ENCODE data around the gene LIAS.
"Not testable (repeated sequence)": the region's sequence is repeated elsewhere in the genome, so short reads cannot be mapped to it uniquely, and the experiment has no call there.

LIAS gene

DNA sequence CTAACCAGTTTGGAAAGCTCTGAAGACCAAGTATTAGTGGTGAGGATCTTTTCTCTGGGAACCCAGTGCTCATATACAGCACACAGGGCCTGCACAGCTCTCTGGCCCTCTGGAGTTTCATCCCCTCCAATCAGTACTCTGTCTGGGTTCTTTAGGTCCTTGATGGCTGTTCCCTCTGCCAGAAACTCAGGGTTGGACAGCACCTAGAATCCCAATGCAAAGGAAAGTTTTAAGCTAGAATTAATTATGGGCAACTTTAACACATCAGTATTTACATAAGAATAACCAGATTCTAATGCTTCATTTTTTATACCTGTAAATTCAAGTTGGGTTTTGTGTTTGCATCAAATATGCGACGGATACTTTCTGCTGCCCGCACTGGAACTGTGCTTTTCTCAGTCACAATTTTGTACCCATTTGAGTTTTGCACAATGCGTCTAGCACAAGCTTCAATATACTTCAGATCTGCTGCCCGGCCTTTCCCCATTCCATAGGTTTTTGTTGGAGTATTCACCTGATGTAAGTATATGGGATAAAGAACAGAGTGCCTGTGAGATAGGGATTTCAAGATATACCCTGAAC, 51.6 kb downstream of the LIAS start:
- Histone ChIP-seq H3K27me3 (ENCODE audit: low read length) (no peaks in the 10 kb centered on the region), H3F3A (ENCODE audit: insufficient read depth) (no peaks in the 10 kb centered on the region), H3K9ac (ENCODE audit: low read length) (no peak overlapping the region), H4K20me1 (ENCODE audit: low read depth, low read length) (no peaks in the 10 kb centered on the region), H3K9me2 (replicated peaks; ENCODE audit: insufficient read depth, low read length) (no peaks in the 10 kb centered on the region), H3K9me3 (ENCODE audit: insufficient read depth, low read length) (no peaks in the 10 kb centered on the region), H3K79me2 (ENCODE audit: insufficient read depth, low read length) (no peaks in the 10 kb centered on the region), H2AFZ (ENCODE audit: low read depth, low read length, severe bottlenecking) (no peak overlapping the region), H3K27ac (ENCODE audit: low read depth, low read length) (no peak overlapping the region), H3K36me3 (ENCODE audit: low read length) (no peaks in the 10 kb centered on the region), H3K4me2 (ENCODE audit: low read depth, low read length, poor library complexity, severe bottlenecking) (no peak overlapping the region), H3K4me3 (ENCODE audit: insufficient read depth, low read length, poor library complexity, severe bottlenecking) (no peak overlapping the region)
- TF ChIP-seq EZH2phosphoT487 (conservative IDR thresholded peaks at IDR 0.05; ENCODE audit: low read length) = no peak
- TF ChIP-seq, protein P1, sequence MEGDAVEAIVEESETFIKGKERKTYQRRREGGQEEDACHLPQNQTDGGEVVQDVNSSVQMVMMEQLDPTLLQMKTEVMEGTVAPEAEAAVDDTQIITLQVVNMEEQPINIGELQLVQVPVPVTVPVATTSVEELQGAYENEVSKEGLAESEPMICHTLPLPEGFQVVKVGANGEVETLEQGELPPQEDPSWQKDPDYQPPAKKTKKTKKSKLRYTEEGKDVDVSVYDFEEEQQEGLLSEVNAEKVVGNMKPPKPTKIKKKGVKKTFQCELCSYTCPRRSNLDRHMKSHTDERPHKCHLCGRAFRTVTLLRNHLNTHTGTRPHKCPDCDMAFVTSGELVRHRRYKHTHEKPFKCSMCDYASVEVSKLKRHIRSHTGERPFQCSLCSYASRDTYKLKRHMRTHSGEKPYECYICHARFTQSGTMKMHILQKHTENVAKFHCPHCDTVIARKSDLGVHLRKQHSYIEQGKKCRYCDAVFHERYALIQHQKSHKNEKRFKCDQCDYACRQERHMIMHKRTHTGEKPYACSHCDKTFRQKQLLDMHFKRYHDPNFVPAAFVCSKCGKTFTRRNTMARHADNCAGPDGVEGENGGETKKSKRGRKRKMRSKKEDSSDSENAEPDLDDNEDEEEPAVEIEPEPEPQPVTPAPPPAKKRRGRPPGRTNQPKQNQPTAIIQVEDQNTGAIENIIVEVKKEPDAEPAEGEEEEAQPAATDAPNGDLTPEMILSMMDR (IDR thresholded peaks at IDR 0.05; ENCODE audit: insufficient read depth, low read length, poor library complexity, severe bottlenecking) = no peak

DNA sequence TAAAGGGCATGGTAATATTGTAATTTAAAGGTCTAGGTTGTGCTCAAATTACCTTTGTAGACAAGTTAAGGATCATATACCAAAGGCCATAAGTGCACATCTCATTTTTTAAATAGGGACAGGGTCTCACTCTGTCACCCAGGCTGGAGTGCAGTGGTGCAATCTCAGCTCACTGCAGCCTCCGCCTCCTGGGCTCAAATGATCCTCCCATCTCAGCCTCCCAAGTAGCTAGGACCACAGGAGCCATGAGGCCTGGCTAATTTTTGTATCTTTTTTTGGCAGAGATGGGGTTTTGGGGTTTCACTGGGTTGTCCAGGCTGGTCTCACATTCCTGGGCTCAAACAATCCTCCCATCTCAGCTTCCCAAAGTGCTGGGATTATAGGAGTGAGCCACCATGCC, 55.4 kb downstream of the LIAS start:
- H3K79me2 ChIP-seq (ENCODE audit: insufficient read depth, low read length); H3K9ac ChIP-seq (ENCODE audit: low read length); H3K27me3 ChIP-seq (ENCODE audit: low read length); H3K9me2 ChIP-seq (replicated peaks; ENCODE audit: insufficient read depth, low read length); H3K4me2 ChIP-seq (ENCODE audit: low read depth, low read length, poor library complexity, severe bottlenecking); H3K36me3 ChIP-seq (ENCODE audit: low read length); H2AFZ ChIP-seq (ENCODE audit: low read depth, low read length, severe bottlenecking); H3K4me3 ChIP-seq (ENCODE audit: insufficient read depth, low read length, poor library complexity, severe bottlenecking); H4K20me1 ChIP-seq (ENCODE audit: low read depth, low read length); H3K27ac ChIP-seq (ENCODE audit: low read depth, low read length); H3K9me3 ChIP-seq (ENCODE audit: insufficient read depth, low read length); H3F3A ChIP-seq (ENCODE audit: insufficient read depth): not testable (repeated sequence)

DNA sequence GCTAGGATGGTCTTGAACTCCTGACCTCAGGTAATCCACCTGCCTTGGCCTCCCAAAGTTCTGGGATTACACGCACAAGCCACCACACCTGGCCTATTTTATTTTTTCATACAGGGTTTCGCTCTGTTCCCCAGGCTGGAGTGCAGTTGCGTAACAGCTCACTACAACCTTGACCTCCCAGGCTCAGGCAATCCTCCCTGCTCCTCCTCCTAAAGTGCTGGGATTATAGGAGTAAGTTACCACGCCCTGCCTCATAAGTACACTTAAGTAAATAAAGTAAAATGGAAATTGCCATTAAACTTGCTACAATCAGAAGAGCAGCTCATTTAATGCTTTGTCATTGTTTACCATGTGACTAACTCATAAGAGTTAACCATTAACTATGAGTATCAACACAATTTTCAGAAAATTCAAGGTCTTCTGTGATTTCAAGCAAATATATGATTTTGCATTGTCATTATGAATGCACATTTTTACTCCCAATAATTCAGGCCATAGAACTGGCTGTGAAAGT, 56.1 kb downstream of the LIAS start:
- Histone ChIP-seq H2AFZ (ENCODE audit: low read depth, low read length, severe bottlenecking) (no peak overlapping the region), H3K27me3 (ENCODE audit: low read length) (no peaks in the 10 kb centered on the region), H3K9me2 (replicated peaks; ENCODE audit: insufficient read depth, low read length) (no peaks in the 10 kb centered on the region), H4K20me1 (ENCODE audit: low read depth, low read length) (no peaks in the 10 kb centered on the region), H3K27ac (ENCODE audit: low read depth, low read length) (no peak overlapping the region), H3K4me3 (ENCODE audit: insufficient read depth, low read length, poor library complexity, severe bottlenecking) (no peak overlapping the region), H3F3A (ENCODE audit: insufficient read depth) (no peaks in the 10 kb centered on the region), H3K9me3 (ENCODE audit: insufficient read depth, low read length) (no peaks in the 10 kb centered on the region), H3K9ac (ENCODE audit: low read length) (no peak overlapping the region), H3K4me2 (ENCODE audit: low read depth, low read length, poor library complexity, severe bottlenecking) (no peak overlapping the region), H3K79me2 (ENCODE audit: insufficient read depth, low read length) (no peaks in the 10 kb centered on the region), H3K36me3 (ENCODE audit: low read length) (no peaks in the 10 kb centered on the region)
- TF ChIP-seq, protein P1 (IDR thresholded peaks at IDR 0.05; ENCODE audit: insufficient read depth, low read length, poor library complexity, severe bottlenecking) = no peak
- no peak for TF ChIP-seq EZH2phosphoT487 (conservative IDR thresholded peaks at IDR 0.05; ENCODE audit: low read length)

DNA sequence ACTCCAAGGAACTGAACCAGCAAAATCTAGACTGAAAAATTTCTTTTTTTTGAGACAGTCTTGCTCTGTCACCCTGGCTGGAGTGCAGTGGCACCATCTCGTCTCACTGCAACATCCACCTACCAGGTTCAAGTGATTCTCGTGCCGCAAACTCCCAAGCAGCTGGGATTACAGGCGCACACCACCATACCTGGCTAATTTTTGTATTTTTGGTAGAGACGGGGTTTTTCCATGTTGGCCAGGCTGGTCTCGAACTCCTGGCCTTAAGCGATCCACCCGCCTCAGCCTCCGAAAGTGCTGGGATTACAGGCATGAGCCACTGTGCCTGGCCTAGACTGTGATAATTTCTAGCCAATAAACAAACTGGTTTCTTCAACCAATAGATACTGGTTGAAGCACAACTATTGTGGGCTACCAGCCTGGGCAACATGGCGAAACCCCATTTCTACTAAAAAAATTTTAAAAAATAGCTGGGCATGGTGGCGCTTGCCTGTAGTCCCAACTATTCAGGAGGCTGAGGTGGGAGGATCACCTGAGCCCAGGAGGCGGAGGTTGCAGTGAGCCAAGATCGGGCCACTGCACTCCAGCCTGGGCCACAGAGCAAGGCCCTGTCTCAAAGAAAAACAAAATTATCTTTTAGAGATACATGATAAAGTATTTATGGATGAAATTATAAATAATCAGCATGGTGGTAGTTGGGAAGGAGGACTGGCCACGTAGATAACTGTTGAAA, 57.0 kb downstream of the LIAS start:
- not testable (repeated sequence) for H3K9ac ChIP-seq (ENCODE audit: low read length); H3F3A ChIP-seq (ENCODE audit: insufficient read depth); H3K79me2 ChIP-seq (ENCODE audit: insufficient read depth, low read length)

More for the DNA sequence above, 57.0 kb downstream of the LIAS start:
- H3K36me3 ChIP-seq (ENCODE audit: low read length); H3K27me3 ChIP-seq (ENCODE audit: low read length); H3K4me2 ChIP-seq (ENCODE audit: low read depth, low read length, poor library complexity, severe bottlenecking); H3K9me3 ChIP-seq (ENCODE audit: insufficient read depth, low read length); H2AFZ ChIP-seq (ENCODE audit: low read depth, low read length, severe bottlenecking); H3K4me3 ChIP-seq (ENCODE audit: insufficient read depth, low read length, poor library complexity, severe bottlenecking); H3K27ac ChIP-seq (ENCODE audit: low read depth, low read length); H3K9me2 ChIP-seq (replicated peaks; ENCODE audit: insufficient read depth, low read length); H4K20me1 ChIP-seq (ENCODE audit: low read depth, low read length): not testable (repeated sequence)
